ENCODE data around the gene CTBP2.

The CTBP2 gene

GRCh38 chr10:125107965-125108580 is 52.3 kb downstream of the CTBP2 start:
- Histone ChIP-seq H3K36me3 (peaks cover 26 to 47% (median 32%) of the 10 kb centered on the region in 3 donors), H3K4me1 (peaks cover 0 to 28% (median 9%) of the 10 kb centered on the region in 4 donors)
- intact Hi-C loops (cut with DNase I; ENCODE audit: low total_unique reads) = no loop called here

GRCh38 chr10:125107166-125107949 is 53.0 kb downstream of the CTBP2 start:
- intact Hi-C loops (cut with DNase I; ENCODE audit: low total_unique reads) = no loop called here
- Histone ChIP-seq H3K27ac (no peak overlapping the region), H3K36me3 (peaks cover 26 to 54% (median 32%) of the 10 kb centered on the region in 3 donors), H3K4me1 (peaks cover 0 to 35% (median 12%) of the 10 kb centered on the region in 4 donors), H3K4me3 (no peak overlapping the region), H3K9me3 (no peaks in the 10 kb centered on the region), H3K27me3 (no peaks in the 10 kb centered on the region)
- TF ChIP-seq CTCF (IDR thresholded peaks at IDR 0.05) = no peak
- DNase-seq = peak in 1 of 2 donors; percentile 53

More at GRCh38 chr10:125107965-125108580, 52.3 kb downstream of the CTBP2 start:
- DNase-seq = no peak
- Histone ChIP-seq H3K27me3 (no peaks in the 10 kb centered on the region), H3K4me3 (no peak overlapping the region), H3K9me3 (no peaks in the 10 kb centered on the region), H3K27ac (no peak overlapping the region)
- TF ChIP-seq CTCF (IDR thresholded peaks at IDR 0.05) = no peak

- Histone ChIP-seq H3K27me3 (no peaks in the 10 kb centered on the region), H3K9me3 (no peaks in the 10 kb centered on the region), H3K4me1 (peaks cover 0 to 39% (median 16%) of the 10 kb centered on the region in 4 donors), H3K4me3 (no peak overlapping the region), H3K27ac (no peak overlapping the region), H3K36me3 (peaks cover 31 to 60% (median 32%) of the 10 kb centered on the region in 3 donors)
- no peak for TF ChIP-seq CTCF (IDR thresholded peaks at IDR 0.05)
- peak in 1 of 2 donors; percentile 50 for DNase-seq
- intact Hi-C loops (cut with DNase I; ENCODE audit: low total_unique reads) = no loop called here
Measured at GRCh38 chr10:125106586-125106985, 53.8 kb downstream of the CTBP2 start.

- H3K4me3 ChIP-seq = no peak overlapping the region
- no peak for TF ChIP-seq CTCF (IDR thresholded peaks at IDR 0.05)
- H3K27ac ChIP-seq = no peak overlapping the region
- peaks cover 31 to 66% (median 32%) of the 10 kb centered on the region in 3 donors for H3K36me3 ChIP-seq
- H3K4me1 ChIP-seq = peaks cover 0 to 42% (median 17%) of the 10 kb centered on the region in 4 donors
- intact Hi-C loops (cut with DNase I; ENCODE audit: low total_unique reads) = no loop called here
- DNase-seq = peak in 1 of 2 donors; percentile 55
- H3K27me3 ChIP-seq = no peaks in the 10 kb centered on the region
- H3K9me3 ChIP-seq = no peaks in the 10 kb centered on the region
Measured at GRCh38 chr10:125105706-125106255, 54.6 kb downstream of the CTBP2 start.

- H3K4me3 ChIP-seq = no peak overlapping the region
- TF ChIP-seq CTCF (IDR thresholded peaks at IDR 0.05) = no peak
- peaks cover 0 to 42% (median 17%) of the 10 kb centered on the region in 4 donors for H3K4me1 ChIP-seq
- no peak for DNase-seq
- H3K27ac ChIP-seq = no peak overlapping the region
- intact Hi-C loops (cut with DNase I; ENCODE audit: low total_unique reads) = no loop called here
- H3K36me3 ChIP-seq = peaks cover 31 to 63% (median 32%) of the 10 kb centered on the region in 3 donors
- no peaks in the 10 kb centered on the region for H3K27me3 ChIP-seq
- no peaks in the 10 kb centered on the region for H3K9me3 ChIP-seq
Measured at GRCh38 chr10:125105155-125105554, 55.2 kb downstream of the CTBP2 start.

Data from tibial artery (tissue), 4 donors.